RWPE1 (cell line): ENCODE data around the gene ACO2.

Experiments used
- CTCF ChIA-PET: fragments of 350-600 bp; sonication (Branson Sonifier 250); formaldehyde crosslinking; extraction: SDS; loops from one replicate; lab custom pipeline; 2021; lab: Yijun Ruan, JAX
- POLR2A ChIA-PET: fragments of 400-600 bp; formaldehyde crosslinking; extraction: SDS; loops from one replicate; lab custom pipeline; 2020; ENCODE audit warnings: antibody characterized with exemption; ENCODE audit not compliant: low non-redundant PET; lab: Yijun Ruan, JAX
- DNase-seq: peaks from one replicate; pipeline ENCODE4 v3.0.0; 2012; ENCODE audit warnings: low spot score
- H3K27ac ChIP-seq: fragments of 450-650 bp; 2 replicates; pipeline ENCODE4 v1.5.1; 2017
- TF ChIP-seq, protein P1 (sequence below): fragments of 450-650 bp; conservative IDR thresholded peaks from 2 replicates; pipeline ENCODE4 v1.5.1; 2017; ENCODE audit warnings: low read depth, mild to moderate bottlenecking

Gene ACO2

GRCh38 chr22:41474872-41475451 is 6.0 kb downstream of the ACO2 start:
- DNase-seq, result no peak
- CTCF ChIA-PET, result no interaction called here

GRCh38 chr22:41478473-41478872 is 9.6 kb downstream of the ACO2 start:
- H3K27ac ChIP-seq, result no peak overlapping the region
- ChIA-PET POLR2A (interaction anchor here (0.5 kb wide), 1 partner anchor 32 kb away, joined by 3 read pairs; the partner anchor contains the start of gene TOB2), CTCF (interaction anchor here (0.7 to 1.5 kb wide), 2 partner anchors 29 to 40 kb away, joined by 3 to 4 read pairs; no protein-coding TSS in a partner anchor)
- no peak for DNase-seq
- TF ChIP-seq, protein P1, sequence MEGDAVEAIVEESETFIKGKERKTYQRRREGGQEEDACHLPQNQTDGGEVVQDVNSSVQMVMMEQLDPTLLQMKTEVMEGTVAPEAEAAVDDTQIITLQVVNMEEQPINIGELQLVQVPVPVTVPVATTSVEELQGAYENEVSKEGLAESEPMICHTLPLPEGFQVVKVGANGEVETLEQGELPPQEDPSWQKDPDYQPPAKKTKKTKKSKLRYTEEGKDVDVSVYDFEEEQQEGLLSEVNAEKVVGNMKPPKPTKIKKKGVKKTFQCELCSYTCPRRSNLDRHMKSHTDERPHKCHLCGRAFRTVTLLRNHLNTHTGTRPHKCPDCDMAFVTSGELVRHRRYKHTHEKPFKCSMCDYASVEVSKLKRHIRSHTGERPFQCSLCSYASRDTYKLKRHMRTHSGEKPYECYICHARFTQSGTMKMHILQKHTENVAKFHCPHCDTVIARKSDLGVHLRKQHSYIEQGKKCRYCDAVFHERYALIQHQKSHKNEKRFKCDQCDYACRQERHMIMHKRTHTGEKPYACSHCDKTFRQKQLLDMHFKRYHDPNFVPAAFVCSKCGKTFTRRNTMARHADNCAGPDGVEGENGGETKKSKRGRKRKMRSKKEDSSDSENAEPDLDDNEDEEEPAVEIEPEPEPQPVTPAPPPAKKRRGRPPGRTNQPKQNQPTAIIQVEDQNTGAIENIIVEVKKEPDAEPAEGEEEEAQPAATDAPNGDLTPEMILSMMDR, result no peak

More at GRCh38 chr22:41474872-41475451, 6.0 kb downstream of the ACO2 start:
- H3K27ac ChIP-seq, result peak overlapping the region; percentile 5; the same call in 1 of the 2 replicates
- TF ChIP-seq, protein P1, result no peak
- POLR2A ChIA-PET, result no interaction called here

DNA sequence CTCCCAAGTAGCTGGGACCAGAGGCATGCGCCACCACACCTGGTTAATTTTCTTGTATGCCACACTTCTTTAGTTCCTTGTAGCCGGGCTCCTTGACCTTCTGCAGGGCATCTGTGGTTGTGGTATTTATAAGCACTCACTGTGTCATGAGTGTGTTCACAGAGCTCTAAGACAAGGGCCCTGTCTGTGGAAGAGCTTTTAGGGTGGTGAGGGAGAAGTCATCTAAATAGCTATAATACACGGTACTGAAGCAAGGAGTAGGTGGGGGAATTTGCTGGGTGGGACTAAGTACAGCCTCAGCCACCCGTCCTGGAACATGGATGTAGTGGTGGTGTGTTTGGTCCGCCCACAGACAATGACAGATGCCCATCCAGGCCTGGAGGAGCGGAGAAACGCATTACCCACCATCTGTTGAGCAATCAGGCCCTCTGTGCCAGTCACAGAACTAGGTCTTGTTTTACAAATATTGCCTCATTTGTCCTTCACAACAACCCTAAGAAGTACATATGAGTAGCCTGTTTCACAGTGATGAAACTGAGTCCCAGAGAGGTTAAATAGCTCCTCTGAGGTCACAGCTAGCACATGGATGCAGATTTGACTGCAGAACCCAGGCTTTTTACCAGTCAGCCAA is 10.1 kb downstream of the ACO2 start:
- ChIA-PET CTCF (interaction anchor here (0.7 to 1.5 kb wide), 2 partner anchors 30 to 39 kb away, joined by 3 to 4 read pairs; no protein-coding TSS in a partner anchor), POLR2A (no interaction called here)
- no peak for DNase-seq
- H3K27ac ChIP-seq, result no peak overlapping the region
- TF ChIP-seq, protein P1, result no peak

DNA sequence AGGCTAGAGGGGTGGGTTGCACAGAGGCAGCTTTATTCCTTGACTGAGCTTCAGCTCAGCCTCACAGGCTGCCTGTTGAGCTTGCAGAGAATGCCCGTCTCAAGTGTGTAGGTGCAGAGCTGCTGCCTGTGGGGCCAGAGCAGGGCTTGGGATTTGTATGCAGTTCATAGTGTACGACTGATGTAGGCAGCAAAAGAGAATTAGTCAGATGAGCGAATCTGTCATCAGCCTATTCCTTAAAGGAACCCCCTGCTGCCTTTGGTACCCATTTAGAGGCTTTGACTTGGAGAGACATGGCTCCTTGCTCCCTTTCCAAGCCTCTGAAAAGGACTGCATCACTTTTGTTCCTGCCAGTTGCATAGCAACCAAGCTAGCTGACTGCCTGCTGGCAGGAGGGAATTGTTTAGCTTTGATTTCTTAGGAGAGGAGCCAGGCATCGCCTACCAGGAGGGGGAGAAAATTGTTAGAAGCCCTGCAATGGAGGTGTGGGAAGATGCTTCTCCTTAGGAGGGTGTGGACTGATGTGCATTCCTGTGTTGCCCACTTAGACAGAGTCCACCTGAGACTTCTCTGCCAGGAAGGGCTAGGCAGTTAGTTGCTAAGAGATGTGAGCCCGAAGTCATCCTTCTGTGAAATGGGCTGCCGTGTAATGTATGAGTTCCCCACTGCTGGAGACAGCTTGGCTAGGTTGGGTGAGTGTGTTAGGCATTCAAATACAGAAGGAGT is 10.9 kb downstream of the ACO2 start:
- CTCF ChIA-PET, result no interaction called here
- DNase-seq, result no peak
- POLR2A ChIA-PET, result no interaction called here

GRCh38 chr22:41480397-41480735 is 11.4 kb downstream of the ACO2 start:
- POLR2A ChIA-PET, result interaction anchor here (0.5 kb wide), 1 partner anchor 274 kb away, joined by 4 read pairs; no protein-coding TSS in a partner anchor
- no peak overlapping the region for H3K27ac ChIP-seq
- no peak for DNase-seq
- CTCF ChIA-PET, result no interaction called here
- TF ChIP-seq, protein P1, result no peak

More for the DNA sequence above, 10.9 kb downstream of the ACO2 start:
- TF ChIP-seq, protein P1, result no peak
- no peak overlapping the region for H3K27ac ChIP-seq

DNA sequence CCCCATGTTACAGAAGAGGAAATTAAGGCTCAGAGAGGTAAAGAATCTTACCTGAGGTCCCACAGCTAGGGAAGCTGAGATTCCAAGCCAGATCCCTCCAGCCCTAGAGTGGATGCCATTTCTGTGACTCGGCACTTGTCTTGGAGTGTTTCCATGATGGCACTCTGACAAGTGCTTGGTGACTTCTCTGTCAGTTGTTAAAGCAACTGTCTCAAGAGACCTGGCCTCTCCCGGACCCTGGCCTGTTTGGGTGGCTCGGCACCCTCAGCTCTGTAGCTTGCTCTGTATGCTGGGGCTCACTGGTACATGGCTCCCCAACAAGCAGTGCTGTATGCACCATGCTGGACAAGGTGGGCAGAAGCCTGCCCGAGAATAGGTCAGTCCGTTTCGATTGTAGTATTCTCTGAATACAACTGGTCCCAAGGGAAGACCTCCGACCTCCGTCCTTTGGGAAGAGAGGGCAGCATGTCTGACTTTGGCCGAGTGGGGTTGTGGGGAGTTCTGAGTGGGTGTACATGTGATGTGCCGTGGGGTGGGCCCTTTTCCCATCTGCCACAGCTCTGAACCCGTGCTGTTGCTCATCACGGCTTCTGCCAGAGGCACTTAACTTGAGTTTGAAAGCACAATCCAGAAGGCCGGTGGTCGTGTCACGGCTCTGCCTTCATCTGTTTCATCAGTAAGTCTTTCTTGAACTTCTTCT is 12.4 kb downstream of the ACO2 start:
- ChIA-PET CTCF (no interaction called here), POLR2A (interaction anchor here (0.5 to 0.6 kb wide), 2 partner anchors 11 to 274 kb away, joined by 3 to 4 read pairs; no protein-coding TSS in a partner anchor)
- TF ChIP-seq, protein P1, result no peak
- no peak overlapping the region for H3K27ac ChIP-seq
- no peak for DNase-seq
